ES-I3 (cell line): ENCODE results near the gene F13B.
"Not testable (repeated sequence)": the region's sequence is repeated elsewhere in the genome, so short reads cannot be mapped to it uniquely, and the experiment has no call there.

Experiments
- H3K36me3 ChIP-seq: 2 replicates; pipeline ENCODE4 v1.6.1; 2013; ENCODE audit warnings: mild to moderate bottlenecking, low read length, control low read depth, moderate library complexity; ENCODE audit not compliant: insufficient read depth
- H3K4me1 ChIP-seq: 2 replicates; pipeline ENCODE4 v1.6.1; 2013; ENCODE audit warnings: mild to moderate bottlenecking, control low read depth, low read length; ENCODE audit not compliant: insufficient read depth
- H3K9ac ChIP-seq: 2 replicates; pipeline ENCODE4 v1.6.1; 2013; ENCODE audit warnings: low read depth, mild to moderate bottlenecking, low read length, moderate library complexity
- H3K9me3 ChIP-seq: 2 replicates; pipeline ENCODE4 v1.6.1; 2013; ENCODE audit warnings: mild to moderate bottlenecking, low read length, moderate library complexity; ENCODE audit not compliant: control insufficient read depth, insufficient read depth

Gene F13B

GRCh38 chr1:197027359-197027758 is 39.7 kb downstream of the F13B start:
- Histone ChIP-seq H3K9ac (no peak overlapping the region), H3K9me3 (no peaks in the 10 kb centered on the region; the same call in 1 of the 2 replicates), H3K4me1 (peaks cover under 1% of the 10 kb centered on the region; the same call in 1 of the 2 replicates), H3K36me3 (no peaks in the 10 kb centered on the region)

- Histone ChIP-seq H3K36me3 (no peaks in the 10 kb centered on the region), H3K9me3 (no peaks in the 10 kb centered on the region; the same call in 1 of the 2 replicates), H3K9ac (no peak overlapping the region), H3K4me1 (peaks cover 7% of the 10 kb centered on the region; the same call in 1 of the 2 replicates)
Observed at GRCh38 chr1:197024460-197024859, 42.6 kb downstream of the F13B start.

GRCh38 chr1:197021716-197022115 is 45.3 kb downstream of the F13B start:
- no peaks in the 10 kb centered on the region; the same call in 1 of the 2 replicates for H3K9me3 ChIP-seq
- no peak overlapping the region for H3K9ac ChIP-seq
- H3K4me1 ChIP-seq: peaks cover 7% of the 10 kb centered on the region; the same call in 1 of the 2 replicates
- H3K36me3 ChIP-seq: no peaks in the 10 kb centered on the region

GRCh38 chr1:197017558-197018146 is 49.4 kb downstream of the F13B start:
- Histone ChIP-seq H3K4me1 (peaks cover 7% of the 10 kb centered on the region; the same call in 1 of the 2 replicates), H3K9ac (no peak overlapping the region), H3K9me3 (no peaks in the 10 kb centered on the region), H3K36me3 (no peaks in the 10 kb centered on the region)

- no peak overlapping the region for H3K9ac ChIP-seq
- H3K9me3 ChIP-seq: no peaks in the 10 kb centered on the region
- H3K36me3 ChIP-seq: no peaks in the 10 kb centered on the region
- peaks cover under 1% of the 10 kb centered on the region; the same call in 1 of the 2 replicates for H3K4me1 ChIP-seq
Observed at GRCh38 chr1:197016751-197017150, 50.3 kb downstream of the F13B start.

GRCh38 chr1:197013234-197013633 is 53.8 kb downstream of the F13B start:
- Histone ChIP-seq H3K9me3 (no peaks in the 10 kb centered on the region), H3K4me1 (no peaks in the 10 kb centered on the region), H3K36me3 (no peaks in the 10 kb centered on the region)

GRCh38 chr1:197011614-197012013 is 55.4 kb downstream of the F13B start:
- no peaks in the 10 kb centered on the region for H3K9me3 ChIP-seq
- H3K36me3 ChIP-seq: no peaks in the 10 kb centered on the region
- no peak overlapping the region for H3K9ac ChIP-seq
- H3K4me1 ChIP-seq: no peaks in the 10 kb centered on the region

More at GRCh38 chr1:197013234-197013633, 53.8 kb downstream of the F13B start:
- H3K9ac ChIP-seq: no peak overlapping the region

GRCh38 chr1:197008861-197009260 is 58.2 kb downstream of the F13B start:
- H3K4me1 ChIP-seq: no peaks in the 10 kb centered on the region
- H3K36me3 ChIP-seq: no peaks in the 10 kb centered on the region
- H3K9me3 ChIP-seq: no peaks in the 10 kb centered on the region
- no peak overlapping the region for H3K9ac ChIP-seq

- Histone ChIP-seq H3K9ac (no peak overlapping the region), H3K4me1 (no peaks in the 10 kb centered on the region), H3K36me3 (no peaks in the 10 kb centered on the region), H3K9me3 (no peaks in the 10 kb centered on the region)
Observed at GRCh38 chr1:197003132-197003531, 63.9 kb downstream of the F13B start.

GRCh38 chr1:197001828-197002227 is 65.2 kb downstream of the F13B start:
- H3K9ac ChIP-seq: no peak overlapping the region
- no peaks in the 10 kb centered on the region for H3K36me3 ChIP-seq
- no peaks in the 10 kb centered on the region for H3K9me3 ChIP-seq
- H3K4me1 ChIP-seq: no peaks in the 10 kb centered on the region

GRCh38 chr1:196997423-196997822 is 69.6 kb downstream of the F13B start:
- Histone ChIP-seq H3K36me3 (no peaks in the 10 kb centered on the region), H3K9ac (no peak overlapping the region), H3K4me1 (0 out of 2 replicates have a peak, but pooled peaks cover under 1% of the 10 kb centered on the region), H3K9me3 (no peaks in the 10 kb centered on the region)

- Histone ChIP-seq H3K36me3 (no peaks in the 10 kb centered on the region), H3K9me3 (no peaks in the 10 kb centered on the region), H3K9ac (no peak overlapping the region), H3K4me1 (0 out of 2 replicates have a peak, but pooled peaks cover 5% of the 10 kb centered on the region)
Observed at GRCh38 chr1:196993916-196994315, 73.1 kb downstream of the F13B start.

GRCh38 chr1:196991919-196992651 is 75.0 kb downstream of the F13B start:
- H3K36me3 ChIP-seq, H3K4me1 ChIP-seq, H3K9me3 ChIP-seq: not testable (repeated sequence)
- peak overlapping the region; percentile 63 for H3K9ac ChIP-seq
